RWPE1 (cell line): ENCODE data around the gene PLXNB2.
A peak's percentile ranks its signal among the peaks of the same experiment; 100 is the strongest.

Experiments used
- CTCF ChIA-PET: fragments of 350-600 bp; sonication (Branson Sonifier 250); formaldehyde crosslinking; extraction: SDS; loops from one replicate; lab custom pipeline; 2021; lab: Yijun Ruan, JAX
- POLR2A ChIA-PET: fragments of 400-600 bp; formaldehyde crosslinking; extraction: SDS; loops from one replicate; lab custom pipeline; 2020; ENCODE audit warnings: antibody characterized with exemption; ENCODE audit not compliant: low non-redundant PET; lab: Yijun Ruan, JAX
- DNase-seq: peaks from one replicate; pipeline ENCODE4 v3.0.0; 2012; ENCODE audit warnings: low spot score
- H3K27ac ChIP-seq: fragments of 450-650 bp; 2 replicates; pipeline ENCODE4 v1.5.1; 2017
- TF ChIP-seq, protein P1 (sequence below): fragments of 450-650 bp; conservative IDR thresholded peaks from 2 replicates; pipeline ENCODE4 v1.5.1; 2017; ENCODE audit warnings: low read depth, mild to moderate bottlenecking

The PLXNB2 gene

DNA sequence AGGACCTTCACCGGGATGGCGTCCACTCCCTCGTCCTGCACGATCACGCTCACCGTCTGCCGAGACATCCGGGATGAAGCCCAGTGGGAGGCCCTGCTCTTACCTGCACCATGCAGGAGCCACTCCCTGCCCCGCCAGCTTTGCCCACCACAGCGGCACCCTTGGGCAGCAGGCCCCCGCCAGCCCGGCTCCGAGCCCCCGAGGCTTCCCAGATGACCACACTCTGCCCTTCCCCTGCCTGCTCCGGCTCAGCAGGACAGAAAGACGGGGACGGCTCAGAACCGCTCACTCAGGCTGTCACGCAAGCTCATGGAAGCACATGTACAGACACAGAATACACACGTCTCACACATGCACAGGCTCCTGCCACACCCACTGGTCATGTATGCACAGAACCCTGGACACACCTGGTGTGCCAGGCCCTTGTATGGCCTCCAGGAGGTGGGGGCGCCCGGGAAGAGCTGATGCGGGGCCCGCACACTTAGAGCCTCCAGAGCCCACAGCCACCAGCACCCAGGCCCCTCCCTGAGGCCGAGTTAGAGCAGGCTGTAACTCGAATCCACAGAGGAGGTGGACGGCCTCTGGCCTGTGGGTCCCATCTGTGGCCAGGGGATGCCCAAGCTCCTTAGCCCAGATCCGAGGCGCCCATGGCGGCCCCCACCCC, 28.4 kb downstream of the PLXNB2 start:
- peak overlapping the region; percentile 91 for H3K27ac ChIP-seq
- ChIA-PET POLR2A (no interaction called here), CTCF (interaction anchor here (0.6 kb wide), 1 partner anchor 63 kb away, joined by 3 read pairs; no protein-coding TSS in a partner anchor)
- TF ChIP-seq, protein P1, sequence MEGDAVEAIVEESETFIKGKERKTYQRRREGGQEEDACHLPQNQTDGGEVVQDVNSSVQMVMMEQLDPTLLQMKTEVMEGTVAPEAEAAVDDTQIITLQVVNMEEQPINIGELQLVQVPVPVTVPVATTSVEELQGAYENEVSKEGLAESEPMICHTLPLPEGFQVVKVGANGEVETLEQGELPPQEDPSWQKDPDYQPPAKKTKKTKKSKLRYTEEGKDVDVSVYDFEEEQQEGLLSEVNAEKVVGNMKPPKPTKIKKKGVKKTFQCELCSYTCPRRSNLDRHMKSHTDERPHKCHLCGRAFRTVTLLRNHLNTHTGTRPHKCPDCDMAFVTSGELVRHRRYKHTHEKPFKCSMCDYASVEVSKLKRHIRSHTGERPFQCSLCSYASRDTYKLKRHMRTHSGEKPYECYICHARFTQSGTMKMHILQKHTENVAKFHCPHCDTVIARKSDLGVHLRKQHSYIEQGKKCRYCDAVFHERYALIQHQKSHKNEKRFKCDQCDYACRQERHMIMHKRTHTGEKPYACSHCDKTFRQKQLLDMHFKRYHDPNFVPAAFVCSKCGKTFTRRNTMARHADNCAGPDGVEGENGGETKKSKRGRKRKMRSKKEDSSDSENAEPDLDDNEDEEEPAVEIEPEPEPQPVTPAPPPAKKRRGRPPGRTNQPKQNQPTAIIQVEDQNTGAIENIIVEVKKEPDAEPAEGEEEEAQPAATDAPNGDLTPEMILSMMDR, result no peak
- no peak for DNase-seq

DNA sequence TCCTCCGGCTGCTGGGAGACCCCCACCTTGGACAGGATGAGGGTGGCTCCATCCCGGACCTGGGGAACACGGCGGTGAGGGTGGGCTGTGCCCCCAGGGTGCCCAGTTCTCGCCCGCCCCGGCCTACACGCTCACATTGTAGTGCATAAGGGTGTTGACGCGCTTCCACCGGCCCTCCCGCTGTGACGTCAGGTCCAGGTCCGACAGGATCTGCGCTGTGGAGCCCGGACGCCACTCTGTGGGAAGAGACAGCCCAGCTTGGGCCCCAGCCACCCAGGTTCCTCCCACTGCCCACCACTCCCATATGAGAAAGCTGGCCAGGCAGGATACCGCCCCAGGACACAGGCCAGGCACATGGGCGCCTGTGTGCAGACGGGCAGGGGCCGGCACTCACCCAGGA, 29.0 kb downstream of the PLXNB2 start:
- DNase-seq, result no peak
- POLR2A ChIA-PET, result no interaction called here
- CTCF ChIA-PET, result interaction anchor here (0.6 kb wide), 1 partner anchor 64 kb away, joined by 3 read pairs; no protein-coding TSS in a partner anchor
- peak overlapping the region; percentile 91 for H3K27ac ChIP-seq
- TF ChIP-seq, protein P1, result no peak

DNA sequence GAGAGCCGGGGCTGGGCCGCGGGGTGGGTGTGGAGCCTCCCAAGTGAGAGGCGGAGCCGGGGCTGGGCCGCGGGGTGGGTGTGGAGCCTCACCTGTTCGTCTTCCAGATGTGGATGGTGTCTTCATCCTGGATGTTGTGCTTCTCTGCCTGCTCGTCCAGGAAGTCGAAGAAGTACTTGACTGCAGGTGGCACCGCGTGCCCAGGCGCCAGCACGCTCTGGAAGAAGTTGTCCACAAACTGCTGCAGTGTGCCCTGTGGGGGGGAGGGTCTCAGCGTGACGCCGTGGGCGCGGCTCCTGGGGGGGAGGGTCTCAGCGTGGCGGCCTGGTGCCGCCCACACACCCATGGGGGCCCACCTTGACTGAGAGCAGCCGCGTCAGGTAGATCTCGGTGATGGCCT, 29.7 kb downstream of the PLXNB2 start:
- TF ChIP-seq, protein P1, result no peak
- H3K27ac ChIP-seq, result peak overlapping the region; percentile 91
- ChIA-PET POLR2A (no interaction called here), CTCF (no interaction called here)
- no peak for DNase-seq

DNA sequence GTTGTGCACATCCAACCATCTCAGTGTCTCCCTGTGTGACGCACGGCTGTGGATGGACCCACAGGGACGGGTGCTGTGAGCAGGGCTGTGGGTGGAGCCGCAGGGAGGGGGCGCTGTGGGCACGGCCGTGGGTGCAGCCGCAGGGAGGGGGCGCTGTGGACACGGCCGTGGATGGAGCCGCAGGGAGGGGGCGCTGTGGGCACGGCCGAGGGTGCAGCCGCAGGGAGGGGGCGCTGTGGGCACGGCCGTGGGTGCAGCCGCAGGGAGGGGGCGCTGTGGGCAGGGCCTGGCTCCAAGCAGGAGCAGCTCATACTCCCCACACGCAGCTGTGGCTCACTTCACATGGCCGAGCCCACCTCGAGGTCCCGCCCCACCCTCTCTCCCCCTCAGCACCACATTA, 31.3 kb downstream of the PLXNB2 start:
- TF ChIP-seq, protein P1, result peak; percentile 2; the same call in 1 of the 2 replicates
- no peak for DNase-seq
- CTCF ChIA-PET, result interaction anchor here (0.6 to 1.5 kb wide), 4 partner anchors 23 to 113 kb away, joined by 3 to 6 read pairs (median 4); partner anchors contain the start of gene DENND6B
- POLR2A ChIA-PET, result no interaction called here
- H3K27ac ChIP-seq, result peak overlapping the region; percentile 91

DNA sequence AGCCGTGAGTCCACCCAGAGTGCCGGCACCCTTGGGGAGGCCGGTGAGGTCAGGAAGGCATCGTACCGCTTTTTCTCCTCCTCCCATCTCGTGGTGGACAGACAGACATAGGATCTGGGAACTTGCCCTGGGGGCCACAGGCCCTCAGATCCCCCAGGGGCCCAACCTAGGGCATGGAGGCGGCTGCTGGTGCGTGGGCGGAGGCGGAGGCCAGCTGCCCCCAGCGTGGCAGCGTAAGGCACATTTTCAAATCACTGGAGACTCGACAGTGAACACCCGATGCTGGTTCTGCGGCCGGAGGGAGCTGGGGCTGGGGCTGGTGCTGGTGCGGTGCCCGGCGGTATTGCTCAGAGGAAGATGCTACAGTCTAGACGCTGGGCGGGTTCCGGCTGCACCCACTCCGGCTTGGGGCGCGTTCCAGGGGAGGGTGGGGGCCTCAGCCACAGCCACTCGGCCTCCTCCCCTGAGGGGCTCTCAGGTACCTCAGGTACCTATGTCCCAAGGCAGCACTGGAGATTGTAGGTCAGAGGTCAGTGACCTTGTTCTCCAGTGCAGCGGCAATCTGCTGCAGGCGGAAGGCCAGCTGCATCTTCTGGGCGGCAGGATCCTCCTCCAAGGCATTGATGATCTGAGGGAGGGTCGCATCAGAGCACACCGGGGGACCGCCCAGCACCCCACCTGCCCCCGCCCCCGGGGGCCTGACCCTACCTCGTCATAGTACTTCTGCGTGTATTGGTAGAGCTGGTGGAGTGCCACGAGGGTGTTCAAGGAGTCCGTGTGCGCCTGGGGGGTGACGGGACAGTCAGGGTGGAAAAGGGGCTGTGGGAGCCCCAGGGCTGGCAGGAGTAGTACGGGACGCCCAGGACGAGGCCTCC, 32.0 kb downstream of the PLXNB2 start:
- ChIA-PET POLR2A (no interaction called here), CTCF (interaction anchor here (0.6 to 1.5 kb wide), 4 partner anchors 22 to 52 kb away, joined by 3 to 6 read pairs (median 4); partner anchors contain the start of gene DENND6B)
- H3K27ac ChIP-seq, result peak overlapping the region; percentile 65
- DNase-seq, result no peak
- TF ChIP-seq, protein P1, result no peak

DNA sequence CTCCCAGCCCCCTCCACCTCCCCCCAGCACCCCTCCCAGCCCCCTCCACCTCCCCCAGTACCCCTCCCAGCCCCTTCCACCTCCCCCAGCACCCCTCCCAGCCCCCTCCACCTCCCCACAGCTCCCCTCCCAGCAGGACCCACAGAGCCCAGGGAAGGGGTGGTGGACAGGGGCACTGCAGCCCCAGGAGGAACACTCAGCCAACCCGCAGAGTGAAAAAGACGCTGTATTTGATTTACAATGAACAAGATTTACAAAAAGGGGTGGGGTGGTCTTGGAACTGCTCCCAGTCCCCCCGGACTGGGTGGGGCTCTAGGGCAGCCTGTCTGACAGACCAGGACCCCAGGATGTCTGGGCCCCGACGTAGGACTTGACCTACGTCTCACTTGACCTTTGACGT, 32.7 kb downstream of the PLXNB2 start:
- POLR2A ChIA-PET, result no interaction called here
- CTCF ChIA-PET, result no interaction called here
- peak overlapping the region; percentile 65 for H3K27ac ChIP-seq
- DNase-seq, result no peak
- TF ChIP-seq, protein P1, result no peak
